MM.1S (cell line): ENCODE data around the gene HCRTR2.
"Not testable (repeated sequence)": the region's sequence is repeated elsewhere in the genome, so short reads cannot be mapped to it uniquely, and the experiment has no call there.

Experiments used
- EZH2 ChIP-seq: fragments of 300-600 bp; sonication (generic); optimal IDR thresholded peaks from 2 replicates; pipeline ENCODE3; 2017; ENCODE audit warnings: low read depth, mild to moderate bottlenecking, antibody characterized with exemption, low read length, mixed read lengths
- EZH2phosphoT487 ChIP-seq: fragments of 300-600 bp; sonication (generic); IDR thresholded peaks from 2 replicates; pipeline ENCODE4 v1.6.1; 2018; ENCODE audit warnings: antibody characterized with exemption, low read length
- TF ChIP-seq, protein P1 (sequence below): fragments of 300-600 bp; sonication (generic); IDR thresholded peaks from 2 replicates; pipeline ENCODE4 v1.5.1; 2016; ENCODE audit warnings: antibody characterized with exemption, low read length, mixed read lengths

DNA sequence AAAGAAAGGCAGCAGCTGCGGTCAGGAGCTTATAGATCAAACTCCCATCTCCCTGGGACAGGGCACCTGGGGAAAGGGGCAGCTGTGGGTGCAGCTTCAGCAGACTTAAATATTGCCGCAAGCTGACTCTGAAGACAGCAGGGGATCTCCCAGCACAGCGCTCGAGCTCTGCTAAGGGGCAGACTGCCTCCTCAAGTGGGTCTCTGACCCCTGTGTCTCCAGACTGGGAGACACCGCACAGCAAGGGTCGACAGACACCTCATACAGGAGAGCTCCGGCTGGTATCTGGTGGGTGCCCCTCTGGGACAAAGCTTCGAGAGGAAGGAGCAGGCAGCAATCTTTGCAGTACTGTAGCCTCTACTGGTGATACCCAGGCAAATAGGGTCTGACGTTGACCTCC is 15.5 kb upstream of the HCRTR2 start:
- TF ChIP-seq, protein P1, sequence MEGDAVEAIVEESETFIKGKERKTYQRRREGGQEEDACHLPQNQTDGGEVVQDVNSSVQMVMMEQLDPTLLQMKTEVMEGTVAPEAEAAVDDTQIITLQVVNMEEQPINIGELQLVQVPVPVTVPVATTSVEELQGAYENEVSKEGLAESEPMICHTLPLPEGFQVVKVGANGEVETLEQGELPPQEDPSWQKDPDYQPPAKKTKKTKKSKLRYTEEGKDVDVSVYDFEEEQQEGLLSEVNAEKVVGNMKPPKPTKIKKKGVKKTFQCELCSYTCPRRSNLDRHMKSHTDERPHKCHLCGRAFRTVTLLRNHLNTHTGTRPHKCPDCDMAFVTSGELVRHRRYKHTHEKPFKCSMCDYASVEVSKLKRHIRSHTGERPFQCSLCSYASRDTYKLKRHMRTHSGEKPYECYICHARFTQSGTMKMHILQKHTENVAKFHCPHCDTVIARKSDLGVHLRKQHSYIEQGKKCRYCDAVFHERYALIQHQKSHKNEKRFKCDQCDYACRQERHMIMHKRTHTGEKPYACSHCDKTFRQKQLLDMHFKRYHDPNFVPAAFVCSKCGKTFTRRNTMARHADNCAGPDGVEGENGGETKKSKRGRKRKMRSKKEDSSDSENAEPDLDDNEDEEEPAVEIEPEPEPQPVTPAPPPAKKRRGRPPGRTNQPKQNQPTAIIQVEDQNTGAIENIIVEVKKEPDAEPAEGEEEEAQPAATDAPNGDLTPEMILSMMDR: not testable (repeated sequence)
- not testable (repeated sequence) for TF ChIP-seq EZH2, EZH2phosphoT487
